ENCODE data around the gene MXD4.

MXD4 gene

DNA sequence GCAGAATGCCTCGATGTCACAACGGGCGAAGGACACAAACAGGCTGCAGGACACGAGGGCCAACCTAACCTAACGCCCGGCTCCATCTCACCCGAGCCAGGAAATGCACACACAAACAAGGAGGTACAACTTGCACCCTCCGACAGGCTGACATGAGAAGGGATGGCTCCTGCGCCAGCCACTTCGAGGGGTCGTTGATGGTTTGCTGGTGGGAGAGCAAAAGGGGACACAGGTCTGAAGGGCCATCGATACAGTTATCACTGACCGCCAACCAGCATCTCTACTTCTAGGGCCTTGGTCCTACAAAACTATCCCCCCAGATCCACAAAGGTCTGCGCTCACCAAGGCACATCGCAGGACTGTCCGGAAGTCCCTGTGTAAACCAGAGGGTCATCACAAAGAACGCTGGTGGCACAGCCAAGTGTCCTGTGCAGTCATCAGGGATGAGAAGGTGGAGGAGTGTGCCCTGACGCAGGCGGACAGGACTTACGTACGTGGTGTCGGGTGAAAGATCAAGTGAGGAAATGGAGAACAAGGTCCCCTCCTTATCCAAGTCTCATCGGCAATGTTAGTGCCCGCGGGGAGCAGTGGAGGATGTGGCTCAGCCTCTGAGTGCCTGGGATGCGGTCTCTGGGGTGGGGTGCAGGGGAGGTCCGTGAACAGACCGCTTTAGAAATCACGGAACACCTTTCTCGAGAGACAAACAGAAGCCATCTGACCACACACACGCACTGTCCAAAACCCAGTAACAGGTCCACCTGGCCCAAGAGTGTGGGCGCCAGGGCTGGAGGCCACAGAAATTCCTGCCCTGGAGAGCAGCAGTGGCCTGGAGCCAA, 7.0 kb downstream of the MXD4 start:
- no peak for TF ChIP-seq TAF1 (IDR thresholded peaks at IDR 0.05; ENCODE audit: low read depth)
- no peak for TF ChIP-seq TCF12 (IDR thresholded peaks at IDR 0.05; ENCODE audit: low read depth)
- no peak for TF ChIP-seq FOXM1 (IDR thresholded peaks at IDR 0.05; ENCODE audit: borderline replicate concordance, low read depth)
- TF ChIP-seq TEAD4 (IDR thresholded peaks at IDR 0.05) = no peak
- TF ChIP-seq, protein P1, sequence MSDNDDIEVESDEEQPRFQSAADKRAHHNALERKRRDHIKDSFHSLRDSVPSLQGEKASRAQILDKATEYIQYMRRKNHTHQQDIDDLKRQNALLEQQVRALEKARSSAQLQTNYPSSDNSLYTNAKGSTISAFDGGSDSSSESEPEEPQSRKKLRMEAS (IDR thresholded peaks at IDR 0.05) = no peak
- TF ChIP-seq EGR1 (IDR thresholded peaks at IDR 0.05) = no peak
- TF ChIP-seq, protein P2, sequence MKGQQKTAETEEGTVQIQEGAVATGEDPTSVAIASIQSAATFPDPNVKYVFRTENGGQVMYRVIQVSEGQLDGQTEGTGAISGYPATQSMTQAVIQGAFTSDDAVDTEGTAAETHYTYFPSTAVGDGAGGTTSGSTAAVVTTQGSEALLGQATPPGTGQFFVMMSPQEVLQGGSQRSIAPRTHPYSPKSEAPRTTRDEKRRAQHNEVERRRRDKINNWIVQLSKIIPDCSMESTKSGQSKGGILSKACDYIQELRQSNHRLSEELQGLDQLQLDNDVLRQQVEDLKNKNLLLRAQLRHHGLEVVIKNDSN (IDR thresholded peaks at IDR 0.05) = no peak
- no peak for TF ChIP-seq EP300 (IDR thresholded peaks at IDR 0.05; ENCODE audit: borderline replicate concordance)
- no peak for TF ChIP-seq CEBPB (IDR thresholded peaks at IDR 0.05)
- TF ChIP-seq YY1 (IDR thresholded peaks at IDR 0.05; ENCODE audit: low read depth) = no peak

- TF ChIP-seq CEBPB (IDR thresholded peaks at IDR 0.05) (no peak), TAF1 (IDR thresholded peaks at IDR 0.05; ENCODE audit: low read depth) (no peak), NFIC (IDR thresholded peaks at IDR 0.05) (no peak), TCF12 (IDR thresholded peaks at IDR 0.05; ENCODE audit: low read depth) (no peak), YY1 (IDR thresholded peaks at IDR 0.05; ENCODE audit: low read depth) (no peak), CREB1 (IDR thresholded peaks at IDR 0.05; ENCODE audit: low read depth) (no peak), EGR1 (IDR thresholded peaks at IDR 0.05) (no peak), EP300 (IDR thresholded peaks at IDR 0.05; ENCODE audit: borderline replicate concordance) (no peak), RAD21 (IDR thresholded peaks at IDR 0.05; ENCODE audit: low read depth) (no peak), FOXM1 (IDR thresholded peaks at IDR 0.05; ENCODE audit: borderline replicate concordance, low read depth) (no peak), ZBTB7A (IDR thresholded peaks at IDR 0.05; ENCODE audit: low read depth) (no peak), TEAD4 (IDR thresholded peaks at IDR 0.05) (no peak)
- TF ChIP-seq, protein P1 (IDR thresholded peaks at IDR 0.05) = no peak
- TF ChIP-seq, protein P2 (IDR thresholded peaks at IDR 0.05) = no peak
- TF ChIP-seq, protein P3, sequence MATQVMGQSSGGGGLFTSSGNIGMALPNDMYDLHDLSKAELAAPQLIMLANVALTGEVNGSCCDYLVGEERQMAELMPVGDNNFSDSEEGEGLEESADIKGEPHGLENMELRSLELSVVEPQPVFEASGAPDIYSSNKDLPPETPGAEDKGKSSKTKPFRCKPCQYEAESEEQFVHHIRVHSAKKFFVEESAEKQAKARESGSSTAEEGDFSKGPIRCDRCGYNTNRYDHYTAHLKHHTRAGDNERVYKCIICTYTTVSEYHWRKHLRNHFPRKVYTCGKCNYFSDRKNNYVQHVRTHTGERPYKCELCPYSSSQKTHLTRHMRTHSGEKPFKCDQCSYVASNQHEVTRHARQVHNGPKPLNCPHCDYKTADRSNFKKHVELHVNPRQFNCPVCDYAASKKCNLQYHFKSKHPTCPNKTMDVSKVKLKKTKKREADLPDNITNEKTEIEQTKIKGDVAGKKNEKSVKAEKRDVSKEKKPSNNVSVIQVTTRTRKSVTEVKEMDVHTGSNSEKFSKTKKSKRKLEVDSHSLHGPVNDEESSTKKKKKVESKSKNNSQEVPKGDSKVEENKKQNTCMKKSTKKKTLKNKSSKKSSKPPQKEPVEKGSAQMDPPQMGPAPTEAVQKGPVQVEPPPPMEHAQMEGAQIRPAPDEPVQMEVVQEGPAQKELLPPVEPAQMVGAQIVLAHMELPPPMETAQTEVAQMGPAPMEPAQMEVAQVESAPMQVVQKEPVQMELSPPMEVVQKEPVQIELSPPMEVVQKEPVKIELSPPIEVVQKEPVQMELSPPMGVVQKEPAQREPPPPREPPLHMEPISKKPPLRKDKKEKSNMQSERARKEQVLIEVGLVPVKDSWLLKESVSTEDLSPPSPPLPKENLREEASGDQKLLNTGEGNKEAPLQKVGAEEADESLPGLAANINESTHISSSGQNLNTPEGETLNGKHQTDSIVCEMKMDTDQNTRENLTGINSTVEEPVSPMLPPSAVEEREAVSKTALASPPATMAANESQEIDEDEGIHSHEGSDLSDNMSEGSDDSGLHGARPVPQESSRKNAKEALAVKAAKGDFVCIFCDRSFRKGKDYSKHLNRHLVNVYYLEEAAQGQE (IDR thresholded peaks at IDR 0.05; ENCODE audit: low read depth) = no peak
Observed at GRCh38 chr4:2253160-2254084, 8.5 kb downstream of the MXD4 start.

DNA sequence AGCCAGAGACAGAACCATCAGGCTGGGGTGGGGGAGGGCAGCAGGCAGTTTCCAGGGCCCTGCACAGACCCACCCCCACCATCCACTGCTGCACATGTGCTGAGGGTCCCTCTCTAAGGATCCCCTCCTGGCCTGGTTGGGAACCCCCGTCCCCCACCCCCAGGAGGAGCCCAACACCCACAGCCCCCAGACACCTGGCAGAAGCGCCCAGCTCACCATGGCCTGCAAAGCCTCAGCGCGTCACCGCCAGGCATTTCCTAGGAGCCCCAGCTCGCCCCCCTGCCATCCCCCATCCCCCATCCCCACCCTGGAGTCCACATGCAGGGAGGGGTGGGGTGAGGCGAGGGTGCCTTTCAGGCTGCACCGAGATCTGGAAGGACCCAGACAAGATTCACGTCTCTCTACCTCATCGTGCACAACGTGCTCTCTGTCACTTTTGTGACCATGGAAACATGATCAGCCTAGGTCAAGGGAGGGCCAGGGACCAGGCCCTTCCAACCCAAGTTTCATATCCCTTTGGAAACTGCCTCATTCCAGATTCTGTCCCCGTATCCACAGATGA, 9.3 kb downstream of the MXD4 start:
- TF ChIP-seq CREB1 (IDR thresholded peaks at IDR 0.05; ENCODE audit: low read depth) (no peak), CEBPB (IDR thresholded peaks at IDR 0.05) (no peak), YY1 (IDR thresholded peaks at IDR 0.05; ENCODE audit: low read depth) (no peak), TCF12 (IDR thresholded peaks at IDR 0.05; ENCODE audit: low read depth) (no peak), TAF1 (IDR thresholded peaks at IDR 0.05; ENCODE audit: low read depth) (no peak), ZBTB7A (IDR thresholded peaks at IDR 0.05; ENCODE audit: low read depth) (no peak), EP300 (IDR thresholded peaks at IDR 0.05; ENCODE audit: borderline replicate concordance) (no peak), FOXM1 (IDR thresholded peaks at IDR 0.05; ENCODE audit: borderline replicate concordance, low read depth) (no peak), RAD21 (IDR thresholded peaks at IDR 0.05; ENCODE audit: low read depth) (no peak), EGR1 (IDR thresholded peaks at IDR 0.05) (no peak)
- TF ChIP-seq, protein P3 (IDR thresholded peaks at IDR 0.05; ENCODE audit: low read depth) = no peak
- TF ChIP-seq, protein P2 (IDR thresholded peaks at IDR 0.05) = no peak
- TF ChIP-seq, protein P1 (IDR thresholded peaks at IDR 0.05) = no peak

All from Ishikawa (cell line).